Sigmoid colon (tissue), 4 donors: ENCODE results near the gene LMNTD2.

Source experiments
- CTCF ChIP-seq, 4 experiments: fragments of 450-650 bp in 3 of 4; fragments of 200-600 bp in 1 of 4; IDR thresholded peaks; one replicate each; pipeline ENCODE4 v1.5.1; 2016 to 2019; ENCODE audit warnings: antibody characterized with exemption in 4 of 4, mild to moderate bottlenecking in 3 of 4, moderate library complexity in 2 of 4
- EP300 ChIP-seq, 4 donors: sonication (generic); formaldehyde crosslinking; IDR thresholded peaks; one replicate each; pipeline ENCODE4 v1.6.1; 2017; ENCODE audit warnings: antibody characterized with exemption in 4 of 4

GRCh38 chr11:530960-531831 lies 29.3 kb downstream of the LMNTD2 start:
- TF ChIP-seq CTCF (IDR thresholded peaks at IDR 0.05) (no peak), EP300 (IDR thresholded peaks at IDR 0.05) (no peak)
